GM06990 (cell line): ENCODE measurements around the gene ZNF212.

Experiments used
- DNase-seq: peaks from one replicate; pipeline ENCODE4 v3.0.0-alpha.2; 2011; ENCODE audit not compliant: insufficient read length; ENCODE audit errors: extremely low read depth
- H3K27me3 ChIP-seq: replicated peaks from 2 replicates; pipeline ENCODE4 v1.6.0; 2011; ENCODE audit warnings: low read length; ENCODE audit not compliant: control insufficient read depth, insufficient read depth
- H3K36me3 ChIP-seq: 2 replicates; pipeline ENCODE4 v1.5.1; 2011; ENCODE audit warnings: low read length; ENCODE audit not compliant: control insufficient read depth, insufficient read depth
- H3K4me3 ChIP-seq: replicated peaks from 2 replicates; pipeline ENCODE4 v1.5.1; 2011; ENCODE audit warnings: low read depth, mild to moderate bottlenecking, control low read depth, low read length
- CTCF ChIP-seq: IDR thresholded peaks from 2 replicates; pipeline ENCODE4 v1.5.1; 2011; ENCODE audit warnings: low read length, control low read depth, mild to moderate bottlenecking, inconsistent platforms; ENCODE audit not compliant: insufficient read depth, poor library complexity, severe bottlenecking

ZNF212 gene

GRCh38 chr7:149295481-149295850, 56.0 kb downstream of the ZNF212 start:
- Histone ChIP-seq H3K36me3 (no peaks in the 10 kb centered on the region; the same call in 1 of the 2 replicates), H3K4me3 (no peak overlapping the region), H3K27me3 (no peaks in the 10 kb centered on the region; the same call in 1 of the 2 replicates)
- DNase-seq = no peak
- TF ChIP-seq CTCF = no peak

- no peak overlapping the region for H3K4me3 ChIP-seq
- no peaks in the 10 kb centered on the region; the same call in 1 of the 2 replicates for H3K36me3 ChIP-seq
- TF ChIP-seq CTCF = no peak
- H3K27me3 ChIP-seq = no peaks in the 10 kb centered on the region; the same call in 1 of the 2 replicates
- no peak for DNase-seq
Measured at GRCh38 chr7:149296368-149296767, 56.9 kb downstream of the ZNF212 start.

GRCh38 chr7:149297034-149297755, 57.7 kb downstream of the ZNF212 start:
- Histone ChIP-seq H3K36me3 (no peaks in the 10 kb centered on the region; the same call in 1 of the 2 replicates), H3K27me3 (no peaks in the 10 kb centered on the region; the same call in 1 of the 2 replicates), H3K4me3 (no peak overlapping the region)
- no peak for TF ChIP-seq CTCF
- DNase-seq = no peak

GRCh38 chr7:149300620-149301285, 61.3 kb downstream of the ZNF212 start:
- no peak for TF ChIP-seq CTCF
- Histone ChIP-seq H3K27me3 (no peaks in the 10 kb centered on the region; the same call in 1 of the 2 replicates), H3K36me3 (no peaks in the 10 kb centered on the region), H3K4me3 (no peak overlapping the region)
- DNase-seq = no peak

GRCh38 chr7:149302222-149302621, 62.8 kb downstream of the ZNF212 start:
- H3K4me3 ChIP-seq = no peak overlapping the region
- no peak for TF ChIP-seq CTCF
- no peaks in the 10 kb centered on the region for H3K36me3 ChIP-seq
- H3K27me3 ChIP-seq = no peaks in the 10 kb centered on the region; the same call in 1 of the 2 replicates
- DNase-seq = no peak
